GM12872 (cell line): ENCODE data around the gene CD248.

Experiments
- CTCF ChIP-seq: IDR thresholded peaks from 3 replicates; pipeline ENCODE4 v1.5.1; 2011; ENCODE audit warnings: low read depth, mild to moderate bottlenecking, low read length, moderate library complexity; ENCODE audit not compliant: insufficient read depth

The CD248 gene

GRCh38 chr11:66344550-66345315 lies 27.9 kb upstream of the CD248 start, which contains the start of gene BRMS1:
BRMS1 (minus strand) TSS chr11:66345104; CDS start chr11:66342234, 2,870 bp downstream.
- TF ChIP-seq CTCF, result no peak

- TF ChIP-seq CTCF, result no peak
Observed at GRCh38 chr11:66343176-66343575, 26.3 kb upstream of the CD248 start.

- TF ChIP-seq CTCF, result no peak
Observed at GRCh38 chr11:66341502-66342126, 24.8 kb upstream of the CD248 start.

GRCh38 chr11:66340596-66341501 lies 24.0 kb upstream of the CD248 start:
- no peak for TF ChIP-seq CTCF

- TF ChIP-seq CTCF, result no peak
Observed at GRCh38 chr11:66339686-66340483, 23.0 kb upstream of the CD248 start.

GRCh38 chr11:66339162-66339675 lies 22.4 kb upstream of the CD248 start:
- no peak for TF ChIP-seq CTCF
